NCI-H2196 treated with DMSO at 0.1 percent for 48 hours (cell line): ENCODE results near the gene DNAH17.

Source experiments
- DNase-seq: peaks from one replicate; lab custom pipeline; 2025; ENCODE audit not compliant: unreplicated experiment; lab: John Stamatoyannopoulos, UW

Gene DNAH17

DNA sequence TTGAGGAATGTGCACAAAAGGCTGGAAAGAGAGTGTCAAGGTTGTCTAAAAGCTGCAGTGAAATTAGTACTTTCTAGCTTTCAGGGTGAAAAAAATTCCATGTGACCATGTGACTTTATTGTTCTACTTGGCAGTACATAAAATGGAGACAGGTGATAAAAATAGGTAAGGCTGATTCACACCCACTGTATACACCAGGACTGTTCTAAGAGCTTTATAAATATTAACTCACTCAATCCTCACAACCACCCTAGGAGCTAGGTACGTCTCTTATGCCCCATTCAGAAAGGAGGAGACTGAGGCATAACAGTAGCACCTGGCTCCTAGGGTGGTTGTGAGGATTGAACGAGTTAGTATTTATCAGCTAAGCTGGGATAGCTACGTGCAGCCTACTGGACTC lies 28.2 kb upstream of the DNAH17 start:
- no peak for DNase-seq

DNA sequence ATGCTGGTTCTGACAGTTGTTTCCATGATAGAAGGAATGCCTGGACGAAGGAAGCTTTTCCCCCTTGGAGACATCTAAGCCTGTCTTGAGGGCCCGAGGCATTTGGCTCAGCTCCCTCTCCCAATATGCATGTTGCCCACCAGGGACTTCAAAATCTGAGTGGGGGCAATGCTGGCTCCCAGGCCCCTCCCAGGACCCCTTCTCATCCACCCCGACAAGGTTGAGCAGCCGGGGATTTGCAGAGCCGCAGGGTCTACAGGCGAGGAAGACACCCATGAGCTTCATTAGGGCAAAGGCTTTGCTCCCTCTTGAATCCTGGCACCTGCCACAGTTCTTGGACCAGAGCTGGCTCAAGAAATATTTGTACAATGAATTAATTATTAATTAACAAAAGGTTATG lies 25.1 kb upstream of the DNAH17 start:
- no peak for DNase-seq

DNA sequence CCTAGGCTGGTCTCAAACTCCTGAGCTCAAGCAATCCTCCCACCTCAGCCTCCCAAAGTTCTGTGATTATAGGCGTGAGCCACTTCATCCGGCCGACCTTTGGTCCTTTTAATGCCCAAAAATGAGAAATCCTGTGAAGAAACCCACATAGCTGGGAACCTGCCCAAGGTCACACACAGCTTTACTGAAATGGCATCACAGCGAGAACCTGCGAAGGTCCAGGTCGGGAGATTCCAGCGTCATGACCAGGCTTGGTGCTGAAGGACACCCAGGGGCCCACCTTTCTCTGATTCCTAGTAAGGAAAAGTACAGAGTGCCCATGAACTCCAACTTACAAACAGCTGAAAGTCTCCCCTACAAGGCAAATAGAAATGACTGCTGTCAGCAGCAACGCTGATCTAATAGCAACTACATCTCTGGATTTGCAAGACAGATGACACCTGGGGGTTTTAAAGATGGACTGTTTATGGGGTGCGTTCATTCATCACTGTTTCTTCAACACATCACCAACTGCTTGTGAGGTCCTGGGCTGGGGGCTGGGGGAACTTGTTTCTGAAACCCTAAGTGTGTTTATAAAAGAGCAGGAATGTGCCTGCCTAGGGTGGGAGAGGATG lies 24.5 kb upstream of the DNAH17 start:
- DNase-seq = no peak

DNA sequence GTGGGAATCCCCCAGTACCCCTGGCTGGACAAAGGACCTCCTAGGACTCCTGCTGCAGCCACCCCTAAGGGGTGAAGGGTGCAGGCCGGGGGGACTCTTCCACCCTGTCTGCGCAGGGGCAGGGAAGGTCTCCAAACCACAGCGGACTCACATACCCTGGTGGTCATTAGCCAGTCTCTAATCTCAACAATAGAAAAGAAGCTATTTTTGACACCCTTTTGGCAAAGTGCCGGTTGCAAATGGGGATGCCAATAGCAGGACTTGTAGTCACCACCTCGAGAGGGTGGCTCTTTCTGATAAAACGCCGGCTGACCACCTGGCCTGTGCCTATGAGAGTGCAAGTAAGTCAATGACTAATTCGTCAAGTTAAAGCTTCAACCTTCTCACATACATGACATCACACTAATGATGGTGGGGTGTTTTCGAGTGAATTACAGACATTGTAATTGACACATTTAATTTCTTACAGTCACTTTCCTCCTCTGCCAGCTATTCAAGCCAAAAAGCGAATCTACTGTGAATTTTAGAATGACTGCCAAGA lies 23.1 kb upstream of the DNAH17 start:
- DNase-seq = no peak

DNA sequence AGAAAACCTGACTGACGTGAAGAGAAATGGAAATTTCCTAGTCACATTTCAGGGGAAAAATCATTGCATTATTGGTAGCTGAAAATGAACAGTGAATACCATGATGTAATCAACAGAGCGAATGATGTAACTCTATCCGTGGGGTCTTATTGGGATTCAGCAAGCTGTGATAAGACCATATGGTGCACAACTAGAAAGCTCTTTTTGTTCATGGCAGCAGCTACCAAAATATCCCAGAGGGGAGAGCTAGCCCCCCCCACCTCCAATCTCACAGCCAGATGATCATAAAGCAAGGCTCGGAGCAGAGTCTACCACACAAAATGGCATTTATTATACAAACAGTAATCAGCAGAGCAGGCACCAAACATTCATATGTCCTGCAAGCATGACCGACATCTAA lies 22.2 kb upstream of the DNAH17 start:
- DNase-seq = no peak

DNA sequence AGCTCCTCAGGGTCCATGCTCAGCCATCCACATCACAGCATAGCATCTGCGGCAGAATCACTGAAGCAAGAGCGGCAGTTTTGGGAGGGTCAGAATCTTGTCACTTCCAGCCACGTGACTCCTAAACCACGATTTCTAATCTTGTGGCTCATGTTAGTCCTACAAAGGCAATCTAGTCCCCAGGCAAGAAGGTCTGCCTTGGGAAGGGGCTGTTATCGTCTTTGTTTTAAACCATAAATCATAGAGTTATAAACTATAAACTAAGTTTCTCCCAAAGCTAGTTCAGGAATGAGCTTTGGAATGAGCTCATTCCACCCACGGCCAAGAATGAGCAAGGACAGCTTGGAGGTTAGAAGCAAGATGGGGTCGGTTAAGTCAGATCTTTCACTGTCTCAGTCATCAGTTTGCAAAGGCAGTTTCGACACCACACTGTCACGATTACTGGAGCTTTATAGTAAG lies 20.8 kb upstream of the DNAH17 start:
- DNase-seq = no peak

DNA sequence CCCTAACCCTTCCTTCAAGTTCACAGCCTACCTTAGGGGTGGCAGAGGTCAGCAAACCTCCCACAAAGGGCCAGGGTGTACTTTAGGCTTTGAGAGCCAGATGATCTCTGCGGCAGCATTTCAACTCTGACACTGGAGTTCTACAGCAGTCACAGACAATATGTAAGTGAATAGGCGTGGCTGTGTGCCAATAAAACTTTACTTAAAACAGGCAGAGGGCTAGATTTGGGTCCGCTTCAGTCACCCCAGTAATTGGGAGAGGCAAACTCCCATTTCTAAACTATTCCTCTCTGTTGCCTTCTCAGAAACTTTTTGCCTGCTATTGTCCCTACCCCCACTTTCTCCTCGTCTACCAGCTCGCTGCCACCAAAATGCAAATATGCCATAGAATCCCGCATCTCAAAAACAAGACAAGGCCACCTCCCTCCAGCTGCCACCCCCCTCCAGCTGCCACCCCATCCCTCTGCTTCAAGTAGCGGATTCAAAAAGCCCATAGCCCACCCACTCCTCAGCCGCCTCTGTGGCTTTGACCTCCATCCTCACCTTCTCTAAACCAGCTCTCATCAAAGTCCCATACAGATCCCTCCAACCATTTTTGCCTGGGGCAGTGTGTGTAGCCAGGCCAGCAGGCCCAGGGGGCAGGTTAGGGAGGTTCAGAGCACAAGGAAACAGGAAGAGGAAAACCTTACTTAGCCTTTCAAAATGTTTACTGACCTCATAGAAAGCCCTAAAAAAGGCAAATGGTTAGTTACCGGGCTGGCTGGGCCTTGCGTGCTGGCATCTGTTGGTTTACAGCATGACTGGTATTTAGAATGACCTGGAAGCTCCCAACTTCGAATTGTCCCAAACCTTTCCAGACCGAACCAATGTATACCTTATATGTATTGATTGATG lies 19.9 kb upstream of the DNAH17 start:
- no peak for DNase-seq

DNA sequence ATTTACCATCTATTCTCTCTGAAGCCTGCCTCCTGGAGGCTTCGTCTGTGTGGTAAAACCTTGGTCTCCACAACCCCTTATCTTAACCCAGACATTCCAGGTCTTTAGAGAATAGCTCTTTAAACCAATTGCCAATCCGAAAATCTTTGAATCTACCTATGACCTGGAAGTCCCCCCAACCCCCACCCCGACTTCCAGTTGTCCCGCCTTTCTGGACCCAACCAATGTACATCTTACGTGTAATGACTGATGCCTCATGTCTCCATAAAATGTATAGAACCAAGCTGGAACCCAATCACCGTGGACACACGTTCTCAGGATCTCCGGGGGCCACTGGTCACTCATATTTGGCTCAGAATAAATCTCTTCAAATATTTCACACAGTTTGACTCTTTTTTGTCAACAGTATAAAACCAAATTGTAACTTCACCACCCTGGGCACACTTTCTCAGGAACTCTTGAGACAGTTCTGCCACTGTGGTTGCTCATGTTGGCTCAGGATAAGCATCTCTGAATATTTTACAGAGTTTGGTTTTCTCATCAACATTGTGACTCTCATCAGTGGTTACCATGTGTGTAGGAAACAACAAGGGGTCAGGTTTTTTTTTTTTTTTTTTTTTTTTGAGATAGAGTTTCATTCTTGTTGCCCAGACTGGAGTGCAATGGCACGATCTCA lies 18.1 kb upstream of the DNAH17 start:
- no peak for DNase-seq

DNA sequence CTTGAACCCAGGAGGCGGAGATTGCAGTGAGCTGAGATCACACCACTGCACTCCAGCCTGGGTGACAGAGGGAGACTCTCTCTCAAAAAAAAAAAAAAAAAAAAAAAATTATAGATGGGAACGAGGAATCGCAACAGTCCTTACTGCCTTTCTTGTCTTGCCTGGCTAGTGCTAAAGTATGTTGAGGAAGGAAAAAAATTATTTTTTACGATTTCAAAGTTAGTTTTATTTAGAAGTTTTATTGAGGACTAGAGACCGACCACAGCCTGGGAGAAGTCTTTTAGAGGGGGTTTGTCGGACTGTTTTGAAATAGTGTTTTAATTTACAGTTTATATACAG lies 15.8 kb upstream of the DNAH17 start:
- DNase-seq = no peak

DNA sequence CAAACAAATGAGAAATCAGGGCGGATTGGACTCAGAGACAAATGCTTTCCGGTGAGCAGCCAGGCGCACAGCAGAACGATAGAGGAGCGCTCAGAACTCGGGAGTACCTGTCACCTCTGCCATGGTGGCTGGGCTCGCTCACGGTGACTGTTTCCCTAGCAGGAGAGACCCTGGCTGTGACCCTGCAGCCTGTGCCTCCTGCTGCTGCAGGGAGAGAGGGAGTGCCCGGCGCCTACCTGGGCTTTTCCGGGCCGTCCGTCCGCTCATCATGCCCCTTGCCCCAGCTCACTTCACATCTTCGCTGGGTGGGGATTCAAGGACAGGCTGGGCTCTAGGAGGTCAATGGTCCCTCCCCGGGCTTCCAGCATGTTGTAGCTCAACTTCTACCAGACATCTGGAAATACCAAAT lies 14.1 kb upstream of the DNAH17 start:
- DNase-seq = no peak

DNA sequence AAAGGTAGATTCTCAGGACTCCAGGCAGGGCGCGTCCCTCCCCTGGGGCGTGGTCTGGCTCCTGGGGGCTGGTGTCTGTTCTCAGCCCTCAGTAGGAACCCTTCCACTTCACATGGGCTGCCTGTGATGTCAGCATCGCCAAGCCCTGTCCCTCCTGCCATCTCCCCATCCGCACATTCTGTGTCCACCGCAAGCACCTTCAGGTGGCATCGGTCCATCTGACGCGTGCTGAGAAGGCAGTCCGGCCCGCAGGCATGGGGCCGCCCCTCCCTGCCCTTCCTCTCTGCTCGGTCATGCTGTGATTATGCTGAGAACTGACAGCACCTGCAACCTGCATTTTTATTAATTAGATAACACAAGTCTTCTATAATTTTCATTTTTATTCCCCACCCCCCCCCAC lies 12.7 kb upstream of the DNAH17 start:
- DNase-seq = no peak

DNA sequence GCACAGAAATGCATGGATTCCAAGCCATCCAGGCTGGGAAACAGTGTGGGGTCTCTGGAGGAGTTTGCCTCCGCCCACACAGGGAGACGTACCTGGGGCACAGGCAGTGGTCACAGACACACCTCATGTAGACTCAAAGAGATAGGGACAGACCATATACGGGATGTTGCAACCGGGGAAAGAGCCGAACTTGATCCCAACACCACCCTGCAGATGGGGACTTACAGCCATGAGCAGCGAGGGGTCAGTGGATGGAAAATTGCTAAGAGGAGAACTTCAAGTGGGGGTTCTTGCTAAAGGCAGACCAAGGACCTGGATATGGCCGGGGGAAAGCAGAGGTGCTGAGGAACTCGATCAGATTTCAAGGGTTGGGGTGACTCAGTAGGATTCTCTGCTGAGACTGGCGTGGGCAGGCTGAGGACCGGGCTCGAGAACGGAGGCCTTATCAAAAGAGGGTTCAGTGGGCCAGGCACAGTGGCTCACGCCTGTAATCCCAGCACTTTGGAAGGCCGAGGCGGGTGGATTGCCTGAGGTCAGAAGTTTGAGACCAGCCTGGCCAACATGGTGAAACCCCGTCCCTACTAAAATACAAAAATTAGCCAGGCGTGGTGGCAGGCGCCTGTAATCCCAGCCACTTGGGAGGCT lies 12.0 kb upstream of the DNAH17 start:
- DNase-seq = no peak

DNA sequence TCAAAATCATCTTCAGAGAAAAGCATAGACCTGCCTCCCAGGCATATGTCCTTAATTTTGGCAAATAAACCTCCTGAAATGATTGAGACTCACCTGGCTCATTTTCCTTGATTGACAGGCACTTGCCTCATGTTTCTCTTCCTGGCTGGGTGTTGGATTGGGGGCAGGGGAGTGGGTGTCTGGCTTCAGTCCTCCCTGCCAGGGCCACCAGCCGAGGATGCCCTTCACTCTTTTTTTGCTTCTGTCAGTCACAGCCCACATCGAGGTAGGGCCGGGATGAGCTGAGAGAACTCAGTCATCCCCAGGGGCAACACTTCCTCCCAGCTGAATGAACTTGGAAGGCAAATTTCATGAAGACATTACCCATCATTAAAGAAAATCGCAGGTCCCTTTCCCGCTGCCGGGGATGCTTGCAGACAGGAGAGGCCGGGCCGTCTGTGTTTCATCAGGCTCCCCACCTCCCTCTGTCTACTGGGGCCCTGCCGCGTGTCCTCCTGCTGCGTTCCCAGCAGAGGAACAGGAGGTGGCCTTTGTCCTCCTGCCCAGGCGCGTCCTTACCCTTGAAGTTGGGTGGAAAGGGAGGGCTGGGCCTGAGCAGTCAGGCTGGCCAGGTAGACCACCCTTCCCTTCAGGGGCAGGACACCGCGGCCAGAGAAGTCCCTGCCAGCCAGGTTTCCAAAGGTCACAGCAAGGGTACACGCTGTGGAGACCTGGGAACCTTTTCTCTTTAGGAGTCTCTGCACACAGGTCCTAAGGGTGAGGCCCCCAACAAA lies 11.2 kb upstream of the DNAH17 start:
- no peak for DNase-seq

DNA sequence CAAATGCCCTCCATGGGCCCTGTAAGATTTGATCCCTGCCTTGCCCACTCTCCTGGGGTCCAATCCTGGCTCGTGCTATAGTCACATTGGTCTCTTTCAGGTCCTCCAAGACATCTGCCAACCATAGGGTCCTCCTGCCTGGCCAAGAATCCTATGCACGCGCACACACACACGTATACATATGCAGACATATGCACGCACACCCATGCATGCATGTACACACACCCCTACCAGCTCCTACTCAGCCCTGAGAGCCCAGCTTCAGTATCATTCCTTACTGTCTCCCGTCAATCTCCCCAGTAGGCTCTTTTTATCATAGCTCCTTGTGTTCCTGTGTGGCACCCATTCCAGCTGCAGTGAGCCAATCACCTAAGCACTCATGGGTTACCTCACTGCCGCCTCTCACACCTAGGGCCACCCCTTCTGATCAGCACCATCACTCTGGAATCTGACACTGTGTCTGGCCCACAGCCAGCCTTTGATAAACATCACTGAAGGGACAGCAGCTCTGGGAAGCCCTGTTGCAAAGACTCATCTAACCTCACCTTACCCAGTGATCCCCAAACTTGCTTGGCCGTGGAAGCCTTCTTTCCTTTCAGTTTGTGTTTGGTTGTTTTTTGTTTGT lies 7.9 kb upstream of the DNAH17 start:
- DNase-seq = no peak

DNA sequence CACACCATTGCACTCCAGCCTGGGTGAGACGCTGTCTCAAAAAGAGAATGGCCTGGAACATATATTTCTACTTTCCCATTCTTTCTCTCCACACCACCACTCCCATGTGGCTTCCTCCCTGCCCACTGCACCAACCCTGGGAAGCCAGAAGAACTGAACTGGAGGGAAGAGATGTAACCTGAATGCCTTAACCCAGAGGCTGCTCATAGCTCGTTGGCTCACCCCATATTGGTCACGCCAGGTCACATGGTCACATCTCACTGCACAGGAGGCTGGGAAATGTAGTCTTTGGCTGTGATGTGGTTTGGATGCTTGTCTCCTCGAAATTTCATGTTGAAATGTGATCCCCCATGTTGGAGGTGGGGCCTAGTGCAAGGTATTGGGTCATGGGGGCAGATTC lies 5.9 kb upstream of the DNAH17 start:
- DNase-seq = no peak

DNA sequence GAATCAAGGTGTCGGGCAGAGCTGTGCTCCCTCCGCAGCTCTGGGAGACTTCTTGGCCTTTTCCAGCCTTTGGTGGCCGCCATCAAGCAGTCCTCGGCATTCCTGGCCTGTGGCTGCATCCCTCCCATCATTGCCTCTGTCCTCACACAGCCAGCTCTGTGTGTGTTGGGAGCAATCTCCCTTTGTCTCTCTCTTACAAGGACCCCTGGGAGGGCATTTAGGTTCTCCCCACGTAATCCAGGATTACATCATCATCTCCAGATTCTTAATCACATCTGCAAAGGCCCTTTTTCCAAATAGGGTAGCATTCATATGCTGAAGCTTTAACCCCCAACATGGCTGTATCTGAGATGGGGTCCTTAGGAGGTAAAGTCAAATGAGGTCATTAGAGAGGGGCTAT lies 4.1 kb upstream of the DNAH17 start:
- DNase-seq = no peak

DNA sequence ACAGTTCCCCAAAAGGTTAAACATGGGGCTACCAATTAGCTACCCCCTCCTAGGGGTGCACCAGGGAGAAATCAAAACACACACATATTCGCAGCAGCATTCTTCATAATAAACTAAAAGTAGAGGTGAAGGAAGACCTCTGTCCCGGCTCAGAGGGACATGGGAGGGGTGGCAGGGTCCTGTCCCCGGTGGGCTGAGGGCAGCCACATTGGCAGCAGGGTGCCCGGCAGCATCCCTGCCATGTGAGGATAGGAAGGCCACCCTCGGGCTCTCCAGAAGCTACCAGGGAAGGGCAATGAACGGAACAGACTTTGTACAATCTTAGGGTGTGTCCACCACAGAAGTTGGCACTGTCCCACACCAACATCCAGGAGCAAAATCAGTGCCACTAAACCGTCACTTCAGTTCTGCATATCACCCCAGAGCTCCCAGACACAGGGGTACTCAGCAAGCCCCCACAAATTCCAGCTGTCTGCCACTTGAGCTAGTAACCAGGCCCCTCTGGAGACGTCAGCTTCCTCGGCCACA lies 3.1 kb upstream of the DNAH17 start:
- DNase-seq = no peak

DNA sequence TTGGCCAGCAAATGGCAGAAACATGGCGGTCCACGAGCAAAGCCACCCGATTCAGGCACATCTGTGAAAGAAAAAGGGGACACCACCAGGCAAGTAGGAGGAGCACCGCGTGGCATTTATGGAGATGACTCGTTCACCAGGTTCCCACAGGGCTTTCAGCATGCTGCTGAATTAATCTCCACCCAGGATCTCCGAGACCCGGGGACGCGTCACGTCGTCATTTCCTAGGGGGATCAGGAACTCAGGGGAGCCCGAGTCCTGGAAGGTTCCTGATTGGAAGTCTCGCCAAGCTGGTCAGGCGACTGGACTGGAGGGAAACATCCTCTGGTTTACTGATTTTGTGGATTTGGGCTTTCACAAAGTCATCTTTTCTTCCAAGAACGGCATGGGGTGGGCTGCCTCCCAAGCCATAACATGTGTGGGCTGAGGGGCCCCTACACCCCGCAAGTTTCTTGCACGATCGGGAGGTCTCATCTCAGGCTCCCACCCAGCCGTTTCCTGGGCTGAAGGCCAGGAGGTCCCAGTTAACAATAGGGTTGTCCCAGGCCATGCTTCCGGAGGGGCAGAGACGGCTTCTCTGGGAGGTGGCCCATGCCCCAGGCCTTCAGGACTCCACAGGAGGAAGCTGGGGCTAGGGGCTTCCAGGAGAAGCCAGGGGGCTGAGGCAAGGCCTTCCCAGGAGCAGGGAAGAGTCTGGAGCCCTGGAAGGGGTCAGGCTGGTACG lies 645 bp downstream of the DNAH17 start:
- DNase-seq = no peak

DNA sequence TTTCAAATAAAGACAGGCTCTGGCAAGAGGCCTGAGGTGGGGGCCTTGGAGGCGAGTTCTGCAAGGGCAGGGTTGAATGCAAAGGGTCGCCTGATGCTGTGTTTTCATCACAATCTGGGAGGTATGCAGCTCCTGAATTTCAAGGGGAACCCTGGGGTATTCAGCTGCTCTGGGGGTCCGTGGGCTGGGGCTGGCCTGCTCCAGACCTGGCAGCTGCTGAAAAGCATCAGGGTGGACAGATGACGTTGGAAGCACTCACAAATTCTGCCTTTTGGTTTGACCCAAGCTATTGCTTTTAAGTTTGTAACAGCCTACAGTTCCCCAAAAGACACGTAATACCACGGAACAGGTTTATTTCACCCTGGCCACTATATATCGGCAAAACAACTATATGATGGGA lies 1.3 kb downstream of the DNAH17 start:
- no peak for DNase-seq
